IMR-90 (cell line): ENCODE measurements around the gene GALC. TPM values are rescaled to one million over a fixed set of nuclear protein-coding genes. Genes with fewer than 3 reads are reported as not detected.

Source experiments
- ATAC-seq: fragments of 200-7000 bp; cut with Tn5 transposase; 2 replicates; pipeline ENCODE4 v1.9.1; 2020; ENCODE audit warnings: low read depth, mild to moderate bottlenecking, moderate library complexity
- BruUV-seq: library from RNA; stranded (reverse); fragments of 400-500 nt; replicated peaks from 2 replicates; lab custom pipeline; 2021; lab: Mats Ljungman, UMichigan
- CTCF ChIA-PET: fragments of 300-600 bp; formaldehyde crosslinking; extraction: SDS; loops from one replicate; lab custom pipeline; 2021; ENCODE audit warnings: antibody characterized with exemption; lab: Yijun Ruan, JAX
- POLR2A ChIA-PET: fragments of 300-600 bp; sonication (Branson Sonifier 250); formaldehyde crosslinking; loops from one replicate; lab custom pipeline; 2022; ENCODE audit warnings: antibody characterized with exemption; ENCODE audit not compliant: unreplicated experiment; lab: Charles Lee
- DNase-seq: peaks from one replicate; pipeline ENCODE4 v3.0.0; 2013
- H2AFZ ChIP-seq: replicated peaks from 2 replicates; pipeline ENCODE3; 2013; ENCODE audit warnings: low read length, mild to moderate bottlenecking; ENCODE audit not compliant: poor library complexity
- H2AK5ac ChIP-seq: 2 replicates; pipeline ENCODE4 v1.6.1; 2013; ENCODE audit warnings: low read depth, low read length, inconsistent platforms
- H2AK9ac ChIP-seq: replicated peaks from 2 replicates; pipeline ENCODE3; 2013; ENCODE audit warnings: mild to moderate bottlenecking, low read depth, low read length, moderate library complexity; ENCODE audit not compliant: poor library complexity
- H2BK120ac ChIP-seq: 2 replicates; pipeline ENCODE4 v1.6.1; 2013; ENCODE audit warnings: low read depth, low read length, inconsistent platforms
- H2BK15ac ChIP-seq: 3 replicates; pipeline ENCODE4 v1.6.1; 2013; ENCODE audit warnings: low read depth, low read length, inconsistent platforms
- H2BK20ac ChIP-seq: 2 replicates; pipeline ENCODE4 v1.6.1; 2013; ENCODE audit warnings: low read depth, mild to moderate bottlenecking, inconsistent platforms, low read length, moderate library complexity
- H2BK5ac ChIP-seq: 2 replicates; pipeline ENCODE4 v1.6.1; 2013; ENCODE audit warnings: mild to moderate bottlenecking, low read depth, low read length, inconsistent platforms; ENCODE audit not compliant: poor library complexity, severe bottlenecking
- H3K14ac ChIP-seq: replicated peaks from 2 replicates; pipeline ENCODE4 v1.6.1; 2013; ENCODE audit warnings: low read depth, low read length, inconsistent platforms
- H3K18ac ChIP-seq: 2 replicates; pipeline ENCODE4 v1.6.1; 2013; ENCODE audit warnings: low read depth, low read length, control low read depth
- H3K23ac ChIP-seq: 2 replicates; pipeline ENCODE4 v1.6.1; 2013; ENCODE audit warnings: low read depth, low read length, inconsistent platforms
- H3K27ac ChIP-seq: 2 replicates; pipeline ENCODE4 v1.5.1; 2013; ENCODE audit warnings: mild to moderate bottlenecking, control low read depth, low read length; ENCODE audit not compliant: insufficient read depth
- H3K27me3 ChIP-seq: 2 replicates; pipeline ENCODE4 v1.6.1; 2013; ENCODE audit warnings: low read length; ENCODE audit not compliant: control insufficient read depth, insufficient read depth
- H3K36me3 ChIP-seq: 2 replicates; pipeline ENCODE4 v1.6.1; 2013; ENCODE audit warnings: low read length, mixed read lengths; ENCODE audit not compliant: control insufficient read depth, insufficient read depth
- H3K4ac ChIP-seq: 2 replicates; pipeline ENCODE4 v1.6.1; 2013; ENCODE audit warnings: low read depth, low read length, inconsistent platforms
- H3K4me1 ChIP-seq: 2 replicates; pipeline ENCODE4 v1.6.1; 2013; ENCODE audit warnings: low read length, mixed read lengths; ENCODE audit not compliant: control insufficient read depth, insufficient read depth
- H3K4me2 ChIP-seq: 2 replicates; pipeline ENCODE4 v1.6.1; 2013; ENCODE audit warnings: low read depth, mild to moderate bottlenecking, control low read depth, low read length, moderate library complexity
- H3K4me3 ChIP-seq: 2 replicates; pipeline ENCODE4 v1.5.1; 2013; ENCODE audit warnings: low read depth, mild to moderate bottlenecking, control low read depth, low read length, moderate library complexity; ENCODE audit not compliant: insufficient read depth
- H3K56ac ChIP-seq: 2 replicates; pipeline ENCODE4 v1.6.1; 2013; ENCODE audit warnings: low read length, inconsistent platforms; ENCODE audit not compliant: insufficient read depth; ENCODE audit errors: extremely low read depth
- H3K79me1 ChIP-seq, 2 experiments: 2 replicates each; pipeline ENCODE4 v1.6.1; 2013; ENCODE audit warnings: low read length in 2 of 2, inconsistent platforms in 1 of 2, low read depth in 1 of 2
- H3K9ac ChIP-seq: 2 replicates; pipeline ENCODE4 v1.6.1; 2013; ENCODE audit warnings: low read depth, low read length, control low read depth
- H3K9me1 ChIP-seq: 2 replicates; pipeline ENCODE4 v1.6.1; 2013; ENCODE audit warnings: low read length, inconsistent platforms; ENCODE audit not compliant: insufficient read depth
- H3K9me3 ChIP-seq: 2 replicates; pipeline ENCODE4 v1.6.1; 2013; ENCODE audit warnings: low read length; ENCODE audit not compliant: control insufficient read depth, insufficient read depth
- H4K20me1 ChIP-seq: 2 replicates; pipeline ENCODE4 v1.6.1; 2013; ENCODE audit warnings: low read length, inconsistent platforms; ENCODE audit not compliant: insufficient read depth
- H4K5ac ChIP-seq: 2 replicates; pipeline ENCODE4 v1.6.1; 2013; ENCODE audit warnings: mild to moderate bottlenecking, low read depth, low read length, control low read depth
- H4K8ac ChIP-seq, 2 experiments: 2 replicates each; pipeline ENCODE4 v1.6.1; 2013; ENCODE audit warnings: low read depth in 2 of 2, low read length in 2 of 2, control low read depth in 1 of 2, inconsistent platforms in 1 of 2
- H4K91ac ChIP-seq: 2 replicates; pipeline ENCODE4 v1.6.1; 2013; ENCODE audit warnings: low read depth, low read length, inconsistent platforms; ENCODE audit not compliant: insufficient read depth
- BHLHE40 ChIP-seq: fragments of 150-350 bp; IDR thresholded peaks from 2 replicates; pipeline ENCODE4 v1.6.1; 2016; ENCODE audit warnings: mild to moderate bottlenecking, low read depth, low read length
- CEBPB ChIP-seq: IDR thresholded peaks from 2 replicates; pipeline ENCODE4 v1.6.1; 2012; ENCODE audit warnings: low read depth, low read length, improper control_type of control experiment
- CTCF ChIP-seq: conservative IDR thresholded peaks from 2 replicates; pipeline ENCODE4 v1.5.1; 2012; ENCODE audit warnings: mild to moderate bottlenecking, low read depth, low read length, improper control_type of control experiment
- MAFK ChIP-seq: IDR thresholded peaks from 2 replicates; pipeline ENCODE4 v1.6.1; 2012; ENCODE audit warnings: low read depth, low read length, improper control_type of control experiment
- WGBS, 2 experiments: methylation state at CpG; one replicate each; pipeline versions ENCODE4 v1.1.5 to v1.1.7; 2013; ENCODE audit warnings: missing lambda C conversion rate in 2 of 2; ENCODE audit not compliant: insufficient read length in 1 of 2; ENCODE audit errors: extremely low coverage in 2 of 2; 5-methylcytosine and 5-hydroxymethylcytosine counted together
- dilution Hi-C: fragments of 300-500 bp; cut with HindIII; formaldehyde crosslinking; loops from one replicate; pipeline ENCODE4 v1.14.3; 2018; ENCODE audit warnings: low sequenced_read_pairs; ENCODE audit not compliant: unreplicated experiment
- in situ Hi-C: fragments of 300-500 bp; cut with MboI; formaldehyde crosslinking; loops from 3 replicates; pipeline ENCODE4 v1.14.3; 2019; ENCODE audit warnings: low sequenced_read_pairs, inconsistent platforms, mixed read lengths
- intact Hi-C: fragments of 100-400 bp; cut with micrococcal nuclease; formaldehyde crosslinking; loops from 2 replicates; pipeline ENCODE4 v1.10.0; 2022
- polyA plus RNA-seq, 3 experiments: library from polyadenylated mRNA; depleted of rRNA; stranded (reverse); fragments of >200 nt; gene quantifications; 2 replicates each; pipeline ENCODE4 v1.2.3, GENCODE V29; 2012; ENCODE audit warnings: low replicate concordance in 1 of 3
- total RNA-seq: library from RNA; depleted of rRNA; stranded (reverse); fragments of >200 nt; gene quantifications from 2 replicates; pipeline ENCODE4 v1.2.3, GENCODE V29; 2012

GALC gene
- total and polyA plus RNA-seq, 2 of the 4 experiments (the other 2 are of a cell fraction): 6.3 to 7.9 TPM

- WGBS, 2 experiments: no CpG with 5 or more reads among the region's 4 CpGs
- H3K4me1 ChIP-seq: no peaks in the 10 kb centered on the region
- in situ Hi-C loops (no loop called here), dilution Hi-C loops (no loop called here), intact Hi-C loops (no loop called here)
- no peaks in the 10 kb centered on the region; the same call in 1 of the 2 replicates for H3K27me3 ChIP-seq
- no peak overlapping the region for H3K4me3 ChIP-seq
- H2BK5ac ChIP-seq: no peak overlapping the region
- ChIA-PET POLR2A (no interaction called here), CTCF (no interaction called here)
- H3K23ac ChIP-seq: no peak overlapping the region
- H3K14ac ChIP-seq: no peak overlapping the region
- no peaks in the 10 kb centered on the region for H3K9me1 ChIP-seq
- H2BK15ac ChIP-seq: no peak overlapping the region
- no peak overlapping the region for H4K8ac ChIP-seq
- H4K91ac ChIP-seq: no peak overlapping the region
- H3K4ac ChIP-seq: no peak overlapping the region
- no peak for TF ChIP-seq MAFK
- TF ChIP-seq CEBPB: no peak
- no peak for TF ChIP-seq BHLHE40
- TF ChIP-seq CTCF: no peak
- no peak overlapping the region for H3K4me2 ChIP-seq
- H3K27ac ChIP-seq: no peak overlapping the region
- H4K20me1 ChIP-seq: no peaks in the 10 kb centered on the region
- H2BK120ac ChIP-seq: no peak overlapping the region
- no peak overlapping the region for H2AK9ac ChIP-seq
- no peak overlapping the region for H3K9ac ChIP-seq
- ATAC-seq (no peak), DNase-seq (no peak)
- H3K79me1 ChIP-seq: no peaks in the 10 kb centered on the region
- H2AK5ac ChIP-seq: no peak overlapping the region
- no peak overlapping the region for H3K18ac ChIP-seq
- no TSS peak for BruUV-seq
- no peak overlapping the region for H3K56ac ChIP-seq
- H4K5ac ChIP-seq: no peak overlapping the region
- no peak overlapping the region for H2AFZ ChIP-seq
- H3K9me3 ChIP-seq: no peaks in the 10 kb centered on the region
- H2BK20ac ChIP-seq: no peak overlapping the region
- H3K36me3 ChIP-seq: no peaks in the 10 kb centered on the region
These were observed 10.4 kb upstream of the GALC start for GRCh38 chr14:88003425-88003824.
